Upper lobe of right lung (tissue), 1 donor: ENCODE results near the gene DCAF6. TPM values are rescaled to one million over a fixed set of nuclear protein-coding genes. Genes with fewer than 3 reads are reported as not detected.
"Not testable (repeated sequence)": the region's sequence is repeated elsewhere in the genome, so short reads cannot be mapped to it uniquely, and the experiment has no call there.

Experiments
- ATAC-seq: fragments of 200-7000 bp; cut with Tn5 transposase; one replicate; pipeline ENCODE4 v1.9.1; 2020; ENCODE audit warnings: mild to moderate bottlenecking, moderate library complexity
- DNase-seq: peaks from one replicate; pipeline ENCODE4 v3.0.0-alpha.2; 2020
- H3K27ac ChIP-seq: fragments of 200-600 bp; one replicate; pipeline ENCODE4 v1.8.0; 2022
- H3K27me3 ChIP-seq: fragments of 200-600 bp; one replicate; pipeline ENCODE4 v1.8.0; 2022; ENCODE audit warnings: mild to moderate bottlenecking
- H3K36me3 ChIP-seq: fragments of 200-600 bp; one replicate; pipeline ENCODE4 v1.8.0; 2022
- H3K4me1 ChIP-seq: fragments of 200-600 bp; one replicate; pipeline ENCODE4 v1.8.0; 2022
- H3K4me3 ChIP-seq: fragments of 200-600 bp; one replicate; pipeline ENCODE4 v1.8.0; 2022; ENCODE audit warnings: mild to moderate bottlenecking
- H3K9me3 ChIP-seq: fragments of 200-600 bp; one replicate; pipeline ENCODE4 v1.8.0; 2022
- intact Hi-C: fragments of 100-400 bp; cut with DNase I; formaldehyde crosslinking; loops from one replicate; pipeline ENCODE4 v1.11.0; 2022
- total RNA-seq: library from RNA; stranded (reverse); fragmentation: NEBNext Ultra II Directional; extraction: Animal tissue kit (Norgen Biotek cat#: 25700); gene quantifications from one replicate; pipeline ENCODE4 v1.2.1, GENCODE V29; 2021
- TF ChIP-seq, protein P1 (sequence below): fragments of 200-600 bp; IDR thresholded peaks from one replicate; pipeline ENCODE4 v1.8.0; 2022; ENCODE audit warnings: antibody characterized with exemption
- donor health status: DM: no; HTN: yes; CAD: no; lungs with severe emphysema.

The DCAF6 gene
- total RNA-seq, 1 donor from 2014 or later, result 49.9 TPM

DNA sequence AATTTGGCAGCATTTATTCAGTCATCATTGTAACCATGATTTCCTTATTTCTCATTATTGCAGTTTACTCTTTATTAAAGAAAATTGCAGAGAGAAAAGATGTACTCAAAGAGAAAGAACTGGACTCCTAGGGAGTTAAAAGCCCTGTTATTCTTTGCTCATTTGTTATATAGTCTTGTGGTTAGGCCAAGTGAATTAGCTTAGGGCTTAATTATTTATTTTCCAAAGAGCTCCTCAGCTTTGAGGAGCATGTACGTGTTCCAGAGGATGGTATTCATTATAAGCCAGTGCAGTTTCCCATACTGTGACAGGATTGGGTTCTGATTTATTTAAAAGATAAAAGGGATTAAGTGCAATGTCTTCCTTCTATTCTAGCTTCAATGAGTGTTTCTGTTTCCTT lies 113.8 kb downstream of the DCAF6 start:
- DNase-seq, result no peak
- Histone ChIP-seq H3K4me3 (no peak overlapping the region), H3K36me3 (peaks cover 7% of the 10 kb centered on the region), H3K4me1 (no peaks in the 10 kb centered on the region), H3K9me3 (no peaks in the 10 kb centered on the region), H3K27ac (no peak overlapping the region), H3K27me3 (no peaks in the 10 kb centered on the region)
- intact Hi-C loops, result no loop called here
- no peak for ATAC-seq
- TF ChIP-seq, protein P1, sequence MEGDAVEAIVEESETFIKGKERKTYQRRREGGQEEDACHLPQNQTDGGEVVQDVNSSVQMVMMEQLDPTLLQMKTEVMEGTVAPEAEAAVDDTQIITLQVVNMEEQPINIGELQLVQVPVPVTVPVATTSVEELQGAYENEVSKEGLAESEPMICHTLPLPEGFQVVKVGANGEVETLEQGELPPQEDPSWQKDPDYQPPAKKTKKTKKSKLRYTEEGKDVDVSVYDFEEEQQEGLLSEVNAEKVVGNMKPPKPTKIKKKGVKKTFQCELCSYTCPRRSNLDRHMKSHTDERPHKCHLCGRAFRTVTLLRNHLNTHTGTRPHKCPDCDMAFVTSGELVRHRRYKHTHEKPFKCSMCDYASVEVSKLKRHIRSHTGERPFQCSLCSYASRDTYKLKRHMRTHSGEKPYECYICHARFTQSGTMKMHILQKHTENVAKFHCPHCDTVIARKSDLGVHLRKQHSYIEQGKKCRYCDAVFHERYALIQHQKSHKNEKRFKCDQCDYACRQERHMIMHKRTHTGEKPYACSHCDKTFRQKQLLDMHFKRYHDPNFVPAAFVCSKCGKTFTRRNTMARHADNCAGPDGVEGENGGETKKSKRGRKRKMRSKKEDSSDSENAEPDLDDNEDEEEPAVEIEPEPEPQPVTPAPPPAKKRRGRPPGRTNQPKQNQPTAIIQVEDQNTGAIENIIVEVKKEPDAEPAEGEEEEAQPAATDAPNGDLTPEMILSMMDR, result no peak

DNA sequence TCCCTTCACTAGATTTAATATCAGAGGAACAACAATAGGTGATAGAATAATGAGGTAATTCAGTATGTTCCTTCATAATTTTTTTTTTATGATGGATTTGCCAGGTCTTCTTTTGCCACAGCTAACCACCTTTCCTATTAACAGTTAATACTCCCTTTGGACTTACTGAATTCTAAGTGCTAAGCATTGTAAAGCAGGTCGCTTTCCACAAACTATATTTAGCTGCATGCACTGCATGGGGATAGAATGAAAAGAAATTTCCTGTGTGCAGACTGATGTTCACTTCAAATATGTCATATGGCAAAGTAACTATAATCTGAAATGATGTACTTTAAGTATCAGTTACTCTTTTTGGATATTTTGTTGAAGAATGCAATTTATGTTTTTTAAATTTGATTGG lies 114.4 kb downstream of the DCAF6 start:
- Histone ChIP-seq H3K4me1 (no peaks in the 10 kb centered on the region), H3K36me3 (peaks cover 4% of the 10 kb centered on the region), H3K27me3 (no peaks in the 10 kb centered on the region), H3K27ac (no peak overlapping the region), H3K9me3 (no peaks in the 10 kb centered on the region), H3K4me3 (no peak overlapping the region)
- ATAC-seq, result no peak
- DNase-seq, result no peak
- intact Hi-C loops, result no loop called here
- TF ChIP-seq, protein P1, result no peak

DNA sequence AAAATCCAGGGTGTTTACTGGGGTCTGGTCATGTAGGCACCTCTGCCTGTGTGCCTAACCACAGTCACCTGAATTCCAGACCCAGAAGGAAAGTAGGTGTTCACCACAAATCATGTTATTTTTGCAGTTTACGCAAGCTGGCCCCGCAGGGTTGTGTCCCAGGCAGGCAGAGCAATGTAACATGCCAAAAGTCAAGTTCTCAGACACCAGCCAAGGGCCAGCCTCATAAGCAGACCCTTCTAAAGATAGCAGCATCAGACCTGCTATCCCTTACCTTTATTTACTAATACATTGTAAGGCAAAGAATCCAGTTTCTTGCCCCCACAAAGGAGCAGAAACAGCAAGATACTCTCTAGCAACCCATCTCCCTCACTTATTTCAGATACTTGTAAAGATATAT lies 117.2 kb downstream of the DCAF6 start:
- Histone ChIP-seq H3K27ac (no peak overlapping the region), H3K4me1 (no peaks in the 10 kb centered on the region), H3K36me3 (peaks cover 4% of the 10 kb centered on the region), H3K27me3 (no peaks in the 10 kb centered on the region), H3K4me3 (no peak overlapping the region), H3K9me3 (no peaks in the 10 kb centered on the region)
- DNase-seq (no peak), ATAC-seq (no peak)
- intact Hi-C loops, result no loop called here
- TF ChIP-seq, protein P1, result no peak

- no peaks in the 10 kb centered on the region for H3K4me1 ChIP-seq
- peak; percentile 75 for ATAC-seq
Measured at GRCh38 chr1:168054117-168054516, 117.6 kb downstream of the DCAF6 start.

DNA sequence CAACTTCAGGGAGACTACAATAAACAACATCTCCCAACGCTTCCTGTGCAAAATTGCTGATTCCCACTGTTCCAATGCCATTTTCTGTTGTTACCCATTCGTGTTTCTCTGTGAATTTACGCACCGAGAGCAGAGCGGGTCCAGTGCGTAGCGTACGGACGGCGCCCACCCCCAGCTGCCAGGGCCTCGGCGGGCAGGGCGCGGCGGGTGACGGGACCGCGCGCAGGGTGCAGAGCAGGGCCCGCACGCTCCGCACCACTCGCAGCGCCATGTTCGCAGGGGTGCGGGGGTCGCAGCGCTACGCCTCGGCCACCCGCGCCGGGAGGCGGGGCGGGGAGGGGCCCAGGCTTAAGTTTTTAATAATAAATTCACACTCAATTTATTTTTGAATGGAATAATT lies 119.7 kb downstream of the DCAF6 start:
- H3K4me1 ChIP-seq, DNase-seq, H3K4me3 ChIP-seq, H3K27ac ChIP-seq, H3K9me3 ChIP-seq, H3K27me3 ChIP-seq, H3K36me3 ChIP-seq, intact Hi-C loops: not testable (repeated sequence)
- ATAC-seq, result peak; percentile 75

More at GRCh38 chr1:168054117-168054516, 117.6 kb downstream of the DCAF6 start:
- DNase-seq, result no peak
- intact Hi-C loops, result no loop called here
- TF ChIP-seq, protein P1, result no peak
- Histone ChIP-seq H3K27me3 (no peaks in the 10 kb centered on the region), H3K27ac (no peak overlapping the region), H3K4me3 (no peak overlapping the region), H3K36me3 (peaks cover 4% of the 10 kb centered on the region), H3K9me3 (no peaks in the 10 kb centered on the region)

GRCh38 chr1:168057355-168057754 lies 120.9 kb downstream of the DCAF6 start:
- Histone ChIP-seq H3K4me1 (no peaks in the 10 kb centered on the region), H3K27ac (no peak overlapping the region), H3K27me3 (no peaks in the 10 kb centered on the region), H3K9me3 (no peaks in the 10 kb centered on the region), H3K36me3 (peaks cover 4% of the 10 kb centered on the region), H3K4me3 (no peak overlapping the region)
- no peak for DNase-seq
- TF ChIP-seq, protein P1, result no peak
- no peak for ATAC-seq
- intact Hi-C loops, result no loop called here
